OCI-LY3 (cell line): ENCODE measurements around the gene PLXNB1.

ENCODE experiments used
- H2AFZ ChIP-seq: fragments of 200-600, 300-600 bp; shearing (Covaris generic); 2 replicates; pipeline ENCODE4 v1.6.0; 2014; ENCODE audit warnings: antibody characterized with exemption, low read depth, low read length
- H3K27ac ChIP-seq: fragments of 200-600, 300-600 bp; sonication (generic); 2 replicates; pipeline ENCODE4 v1.5.1; 2014; ENCODE audit warnings: mild to moderate bottlenecking, low read length, moderate library complexity, mixed read lengths
- H3K27me3 ChIP-seq: fragments of 200-600, 300-600 bp; sonication (generic); 2 replicates; pipeline ENCODE4 v1.6.1; 2014; ENCODE audit warnings: low read depth, low read length, mixed read lengths
- H3K36me3 ChIP-seq: fragments of 200-600, 300-600 bp; sonication (generic); replicated peaks from 2 replicates; pipeline ENCODE3; 2014; ENCODE audit warnings: low read depth, low read length, mixed read lengths
- H3K4me1 ChIP-seq: fragments of 300-600, 200-600 bp; sonication (generic); 2 replicates; pipeline ENCODE4 v1.6.1; 2014; ENCODE audit warnings: low read length, mixed read lengths
- H3K4me2 ChIP-seq: fragments of 200-600, 300-600 bp; sonication (generic); 2 replicates; pipeline ENCODE4 v1.6.1; 2014; ENCODE audit warnings: low read length, mixed read lengths
- H3K4me3 ChIP-seq: fragments of 300-600, 200-600 bp; sonication (generic); 2 replicates; pipeline ENCODE4 v1.5.1; 2014; ENCODE audit warnings: antibody characterized with exemption, mild to moderate bottlenecking, low read length, moderate library complexity
- H3K79me2 ChIP-seq: fragments of 300-600, 200-600 bp; shearing (Covaris generic); 2 replicates; pipeline ENCODE4 v1.6.1; 2014; ENCODE audit warnings: mild to moderate bottlenecking, low read length, mixed read lengths
- H3K9ac ChIP-seq: fragments of 300-600, 200-600 bp; shearing (Covaris generic); 2 replicates; pipeline ENCODE4 v1.6.0; 2014; ENCODE audit warnings: mild to moderate bottlenecking, low read length, moderate library complexity
- H3K9me3 ChIP-seq: fragments of 200-600, 300-600 bp; shearing (Covaris generic); 2 replicates; pipeline ENCODE4 v1.6.1; 2014; ENCODE audit warnings: low read length, mixed read lengths; ENCODE audit not compliant: insufficient read depth
- H4K20me1 ChIP-seq: fragments of 200-600, 300-600 bp; sonication (generic); 2 replicates; pipeline ENCODE4 v1.6.1; 2016; ENCODE audit warnings: low read length, mixed read lengths; ENCODE audit not compliant: insufficient read depth
- CTCF ChIP-seq: fragments of 200-600, 300-600 bp; sonication (generic); IDR thresholded peaks from 2 replicates; pipeline ENCODE4 v1.5.1; 2014; ENCODE audit warnings: antibody characterized with exemption, low read length, low read depth
- EZH2phosphoT487 ChIP-seq: fragments of 200-600 bp; shearing (Covaris generic); IDR thresholded peaks from 2 replicates; pipeline ENCODE4 v1.6.1; 2018; ENCODE audit warnings: antibody characterized with exemption, mixed run types, low read depth

Gene PLXNB1

GRCh38 chr3:48469046-48469915 lies 39.4 kb upstream of the PLXNB1 start:
- H3K4me3 ChIP-seq: no peak overlapping the region
- TF ChIP-seq EZH2phosphoT487: no peak
- TF ChIP-seq CTCF: no peak
- H3K4me1 ChIP-seq: peaks cover 39% of the 10 kb centered on the region
- H2AFZ ChIP-seq: no peak overlapping the region
- no peak overlapping the region for H3K4me2 ChIP-seq
- no peaks in the 10 kb centered on the region for H4K20me1 ChIP-seq
- peaks cover 58% of the 10 kb centered on the region for H3K79me2 ChIP-seq
- H3K27ac ChIP-seq: no peak overlapping the region
- H3K9me3 ChIP-seq: no peaks in the 10 kb centered on the region
- no peaks in the 10 kb centered on the region for H3K27me3 ChIP-seq
- no peak overlapping the region for H3K9ac ChIP-seq
- H3K36me3 ChIP-seq: peaks cover 35% of the 10 kb centered on the region

GRCh38 chr3:48468329-48468731 lies 38.4 kb upstream of the PLXNB1 start:
- Histone ChIP-seq H3K79me2 (peaks cover 58% of the 10 kb centered on the region), H4K20me1 (no peaks in the 10 kb centered on the region), H3K27me3 (no peaks in the 10 kb centered on the region), H3K9me3 (no peaks in the 10 kb centered on the region), H2AFZ (no peak overlapping the region), H3K36me3 (peaks cover 41% of the 10 kb centered on the region), H3K4me3 (no peak overlapping the region), H3K9ac (no peak overlapping the region), H3K4me2 (no peak overlapping the region), H3K4me1 (peaks cover 36% of the 10 kb centered on the region), H3K27ac (no peak overlapping the region)
- no peak for TF ChIP-seq EZH2phosphoT487
- TF ChIP-seq CTCF: no peak

DNA sequence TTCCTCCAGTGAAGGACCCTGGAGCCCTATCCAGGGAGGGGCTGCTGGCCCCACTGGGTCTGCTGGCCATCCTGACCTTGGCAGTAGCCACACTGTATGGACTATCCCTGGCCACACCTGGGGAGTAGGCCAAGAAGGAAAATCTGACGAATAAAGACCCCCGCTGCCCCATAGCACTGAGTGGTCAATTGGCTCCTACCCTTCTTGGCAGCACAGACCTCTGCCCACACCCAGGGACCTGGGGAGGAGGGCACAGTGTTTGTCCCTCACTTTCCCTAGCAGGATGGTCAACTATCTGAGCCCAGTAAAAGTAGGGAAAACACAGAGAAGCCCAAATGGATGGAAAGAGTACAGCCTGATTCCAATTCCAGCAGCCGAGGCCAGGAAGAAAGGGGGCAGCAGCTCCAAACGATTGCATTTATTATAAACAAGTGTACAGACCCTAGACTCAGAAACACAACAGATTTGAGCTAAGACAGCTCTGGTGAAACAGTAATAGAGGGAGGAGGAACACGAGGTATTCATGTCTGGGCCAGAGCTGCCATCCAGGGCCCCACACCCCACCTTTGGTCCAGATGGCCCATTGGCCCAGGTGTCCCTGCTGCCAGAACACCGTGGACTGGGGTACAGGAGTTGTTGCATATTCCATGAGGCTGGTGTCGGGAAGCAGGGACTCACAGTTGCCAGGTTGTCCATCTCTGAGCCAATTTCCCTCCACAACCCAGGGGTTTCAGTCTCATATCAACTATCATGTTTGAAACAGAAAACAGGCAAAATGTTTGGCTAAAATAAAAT lies 37.8 kb upstream of the PLXNB1 start:
- Histone ChIP-seq H3K79me2 (peaks cover 58% of the 10 kb centered on the region), H3K4me3 (peak overlapping the region; percentile 86), H3K27ac (peak overlapping the region; percentile 75), H2AFZ (no peak overlapping the region), H3K36me3 (peaks cover 41% of the 10 kb centered on the region), H3K4me1 (peaks cover 31% of the 10 kb centered on the region), H3K4me2 (peak overlapping the region; percentile 97), H3K27me3 (no peaks in the 10 kb centered on the region), H3K9me3 (no peaks in the 10 kb centered on the region), H3K9ac (peak overlapping the region; percentile 90), H4K20me1 (no peaks in the 10 kb centered on the region)
- TF ChIP-seq EZH2phosphoT487: no peak
- TF ChIP-seq CTCF: no peak

GRCh38 chr3:48467110-48467454 lies 37.2 kb upstream of the PLXNB1 start:
- peak overlapping the region; percentile 75 for H3K27ac ChIP-seq
- no peaks in the 10 kb centered on the region for H3K27me3 ChIP-seq
- H3K9ac ChIP-seq: peak overlapping the region; percentile 90
- peaks cover 58% of the 10 kb centered on the region for H3K79me2 ChIP-seq
- H3K9me3 ChIP-seq: no peaks in the 10 kb centered on the region
- H3K36me3 ChIP-seq: peaks cover 41% of the 10 kb centered on the region
- no peak overlapping the region for H2AFZ ChIP-seq
- no peaks in the 10 kb centered on the region for H4K20me1 ChIP-seq
- peak overlapping the region; percentile 97 for H3K4me2 ChIP-seq
- H3K4me3 ChIP-seq: peak overlapping the region; percentile 86
- TF ChIP-seq EZH2phosphoT487 (no peak), CTCF (no peak)
- peaks cover 25% of the 10 kb centered on the region for H3K4me1 ChIP-seq
